ENCODE data around the gene TWF1.
"Not testable (repeated sequence)": the region's sequence is repeated elsewhere in the genome, so short reads cannot be mapped to it uniquely, and the experiment has no call there.

TWF1 gene

GRCh38 chr12:43805149-43805859 is 813 bp downstream of the TWF1 start:
- peak in 1 of 56 donors; percentile 21 for DNase-seq

- DNase-seq: no peak
These were observed 8.4 kb downstream of the TWF1 start for GRCh38 chr12:43797561-43798217.

- no peak for DNase-seq
These were observed 10.3 kb downstream of the TWF1 start for GRCh38 chr12:43795716-43796280.

- DNase-seq: no peak
These were observed 16.2 kb downstream of the TWF1 start for GRCh38 chr12:43789941-43790340.

- no peak for DNase-seq
These were observed 19.0 kb downstream of the TWF1 start for GRCh38 chr12:43786899-43787693.

- no peak for DNase-seq
These were observed 29.6 kb downstream of the TWF1 start for GRCh38 chr12:43776498-43776897.

GRCh38 chr12:43766291-43766690 is 39.8 kb downstream of the TWF1 start:
- DNase-seq: no peak

- DNase-seq: no peak
These were observed 41.6 kb downstream of the TWF1 start for GRCh38 chr12:43764528-43764927.

- no peak for DNase-seq
These were observed 42.3 kb downstream of the TWF1 start for GRCh38 chr12:43763769-43764168.

- no peak for DNase-seq
These were observed 43.5 kb downstream of the TWF1 start for GRCh38 chr12:43762596-43762995.

GRCh38 chr12:43761500-43761899 is 44.6 kb downstream of the TWF1 start:
- no peak for DNase-seq

GRCh38 chr12:43760396-43760795 is 45.7 kb downstream of the TWF1 start:
- no peak for DNase-seq

GRCh38 chr12:43758728-43759563 is 47.2 kb downstream of the TWF1 start, which contains the start of the genes IRAK4 and PUS7L:
TSS of gene IRAK4 (plus strand) at chr12:43758951. CDS start at chr12:43768112, 9,161 bp downstream.
TSS of gene PUS7L (minus strand) at chr12:43758790. CDS start at chr12:43755245, 3,545 bp downstream.
- peak in 55 of 56 donors; percentile 51 to 97 (median 90) for DNase-seq

- DNase-seq: peak in 26 of 56 donors; percentile 8 to 77 (median 48)
These were observed 47.8 kb downstream of the TWF1 start for GRCh38 chr12:43758247-43758727.

GRCh38 chr12:43754015-43754414 is 52.1 kb downstream of the TWF1 start:
- no peak for DNase-seq

- not testable (repeated sequence) for DNase-seq
These were observed 54.8 kb downstream of the TWF1 start for GRCh38 chr12:43751360-43751759.

- no peak for DNase-seq
These were observed 55.3 kb downstream of the TWF1 start for GRCh38 chr12:43750814-43751213.

GRCh38 chr12:43749016-43749415 is 57.1 kb downstream of the TWF1 start:
- DNase-seq: no peak

- DNase-seq: no peak
These were observed 61.3 kb downstream of the TWF1 start for GRCh38 chr12:43744826-43745225.

Data from amygdala (tissue), 56 donors.